ENCODE results near the gene MTHFR.

- no peak for TF ChIP-seq CTCF (IDR thresholded peaks at IDR 0.05)
- TF ChIP-seq POLR2A (IDR thresholded peaks at IDR 0.05) = no peak
Measured at GRCh38 chr1:11786168-11786567, 19.6 kb downstream of the MTHFR start.

Data from vagina (tissue), 2 donors.